HEK293 (cell line): Measurements from ENCODE around the gene CLEC19A.

ENCODE experiments used
- ZBTB7A ChIP-seq: fragments of 450-650 bp; formaldehyde crosslinking; IDR thresholded peaks from 2 replicates; pipeline ENCODE4 v1.5.1; 2016; ENCODE audit warnings: low read depth, missing biosample characterization, missing genetic modification characterization
- ZNF114 ChIP-seq: fragments of 450-650 bp; formaldehyde crosslinking; IDR thresholded peaks from 2 replicates; pipeline ENCODE4 v1.5.0; 2017; ENCODE audit warnings: missing biosample characterization, missing genetic modification characterization
- ZNF529 ChIP-seq: fragments of 450-650 bp; formaldehyde crosslinking; IDR thresholded peaks from 2 replicates; pipeline ENCODE4 v1.5.1; 2017; ENCODE audit warnings: missing genetic modification characterization, missing biosample characterization; ENCODE audit not compliant: insufficient replicate concordance

- TF ChIP-seq ZNF114 (tag by site-specific recombination) (no peak), ZBTB7A (tag by site-specific recombination) (no peak), ZNF529 (tag by site-specific recombination) (no peak)
These were observed 44.0 kb upstream of the CLEC19A start for GRCh38 chr16:19241512-19241911.
